Measurements from ENCODE around the gene DR1. TPM values are rescaled to one million over a fixed set of nuclear protein-coding genes. Genes with fewer than 3 reads are reported as not detected.

The DR1 gene
- total and polyA plus RNA-seq, 2 of the 13 experiments (the other 11 are each of a cell fraction or from before 2014, with no cell fraction given) = 17.8 to 42.3 TPM

DNA sequence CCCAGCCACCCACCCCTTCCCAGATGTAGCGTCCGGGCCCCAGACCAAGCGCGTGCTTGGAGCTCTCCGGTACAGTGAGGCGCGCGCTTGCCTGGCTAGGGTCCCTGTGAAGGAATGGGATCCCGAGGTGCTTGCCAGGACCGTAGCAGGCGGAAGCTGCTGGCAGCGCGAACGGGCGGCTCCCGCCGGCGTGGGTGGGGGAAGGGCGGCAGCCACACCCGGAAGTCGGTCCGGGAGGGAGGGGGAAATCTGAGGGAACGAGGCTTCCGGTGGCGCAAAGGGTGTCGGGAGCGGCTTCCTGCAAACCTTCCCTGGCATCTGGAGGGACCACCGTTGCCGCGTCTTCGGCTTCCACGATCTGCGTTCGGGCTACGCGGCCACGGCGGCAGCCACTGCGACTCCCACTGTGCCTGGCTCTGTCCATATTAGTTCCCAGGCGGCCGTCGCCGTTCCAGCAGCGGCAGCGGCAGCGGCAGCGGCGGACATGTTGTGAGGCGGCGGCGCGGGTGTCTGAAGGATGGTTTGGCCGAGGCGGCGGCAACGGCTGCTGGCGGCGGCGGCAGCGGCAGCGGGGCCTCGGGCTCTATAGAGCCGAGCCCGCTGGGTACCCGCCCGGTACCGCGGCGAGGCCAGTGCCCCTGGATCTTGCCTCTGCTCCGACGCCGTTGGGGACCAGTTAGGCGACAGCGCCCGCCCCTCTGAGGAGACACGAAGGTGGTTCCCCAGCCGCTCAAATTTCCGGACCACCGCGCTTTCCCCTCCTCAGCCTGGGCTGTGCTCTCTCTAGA lies at the start of gene DR1 (continued):
- TF ChIP-seq PCBP1 (IDR thresholded peaks at IDR 0.05; ENCODE audit: borderline replicate concordance, low read depth, low read length) = peak; percentile 77
- TF ChIP-seq, protein P1, sequence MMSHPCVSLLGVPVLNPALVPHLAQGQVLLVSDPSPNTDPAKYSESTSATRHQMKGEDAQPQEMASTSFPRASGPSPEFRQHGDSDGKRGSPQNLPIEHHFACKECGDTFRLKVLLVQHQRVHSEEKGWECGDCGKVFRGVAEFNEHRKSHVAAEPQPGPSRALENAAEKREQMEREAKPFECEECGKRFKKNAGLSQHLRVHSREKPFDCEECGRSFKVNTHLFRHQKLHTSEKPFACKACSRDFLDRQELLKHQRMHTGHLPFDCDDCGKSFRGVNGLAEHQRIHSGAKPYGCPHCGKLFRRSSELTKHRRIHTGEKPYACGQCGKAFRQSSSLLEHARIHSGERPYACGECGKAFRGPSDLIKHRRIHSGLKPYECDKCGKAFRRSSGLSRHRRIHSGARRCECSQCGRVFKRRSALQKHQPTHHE (CRISPR knock-in tag; IDR thresholded peaks at IDR 0.05; ENCODE audit: borderline replicate concordance) = no peak; the same call in 1 of the 2 replicates
- no peak for TF ChIP-seq ZFAT (CRISPR knock-in tag; conservative IDR thresholded peaks at IDR 0.05)
- TF ChIP-seq CTCF (CRISPR knock-in tag; IDR thresholded peaks at IDR 0.05) = no peak; the same call in 1 of the 2 replicates
- peak; percentile 92 for TF ChIP-seq ZNF292 (CRISPR knock-in tag; IDR thresholded peaks at IDR 0.05; ENCODE audit: borderline replicate concordance, low read depth)
- TF ChIP-seq, protein P2, sequence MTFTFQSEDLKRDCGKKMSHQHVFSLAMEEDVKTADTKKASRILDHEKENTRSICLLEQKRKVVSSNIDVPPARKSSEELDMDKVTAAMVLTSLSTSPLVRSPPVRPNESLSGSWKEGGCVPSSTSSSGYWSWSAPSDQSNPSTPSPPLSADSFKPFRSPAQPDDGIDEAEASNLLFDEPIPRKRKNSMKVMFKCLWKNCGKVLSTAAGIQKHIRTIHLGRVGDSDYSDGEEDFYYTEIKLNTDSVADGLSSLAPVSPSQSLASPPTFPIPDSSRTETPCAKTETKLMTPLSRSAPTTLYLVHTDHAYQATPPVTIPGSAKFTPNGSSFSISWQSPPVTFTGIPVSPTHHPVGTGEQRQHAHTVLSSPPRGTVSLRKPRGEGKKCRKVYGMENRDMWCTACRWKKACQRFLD (CRISPR knock-in tag; IDR thresholded peaks at IDR 0.05; ENCODE audit: borderline replicate concordance) = no peak
- no peak for TF ChIP-seq TCF7L2 (IDR thresholded peaks at IDR 0.05; ENCODE audit: low read depth, low read length)
- no peak for TF ChIP-seq E2F2 (CRISPR knock-in tag; IDR thresholded peaks at IDR 0.05; ENCODE audit: borderline replicate concordance)
- 0 out of 2 replicates have a peak, but pooled peaks have one; percentile 86 for TF ChIP-seq ZNF337 (CRISPR knock-in tag; IDR thresholded peaks at IDR 0.05; ENCODE audit: borderline replicate concordance, low read depth)
- TF ChIP-seq HOXD1 (CRISPR knock-in tag; IDR thresholded peaks at IDR 0.05) = peak; percentile 62; the same call in 1 of the 2 replicates
- TF ChIP-seq PPARG (CRISPR knock-in tag; conservative IDR thresholded peaks at IDR 0.05) = peak; percentile 81
- peak; percentile 59; the same call in 1 of the 2 replicates for TF ChIP-seq ZIK1 (CRISPR knock-in tag; IDR thresholded peaks at IDR 0.05; ENCODE audit: borderline replicate concordance, low read depth)
- peak; percentile 86 for TF ChIP-seq PHF21A (CRISPR knock-in tag; IDR thresholded peaks at IDR 0.05)
- peak; percentile 90 for TF ChIP-seq ZNF224 (CRISPR knock-in tag; IDR thresholded peaks at IDR 0.05)
- no peak for TF ChIP-seq MTERF4 (CRISPR knock-in tag; IDR thresholded peaks at IDR 0.05)
- TF ChIP-seq NFIC (IDR thresholded peaks at IDR 0.05; ENCODE audit: low read length) = 0 out of 2 replicates have a peak, but pooled peaks have one; percentile 46
- peak; percentile 84 to 92 for TF ChIP-seq HMGXB4 (CRISPR knock-in tag; IDR thresholded peaks at IDR 0.05; ENCODE audit: borderline replicate concordance in 1 of 2, low read depth in 1 of 2)
- TF ChIP-seq, protein P3, sequence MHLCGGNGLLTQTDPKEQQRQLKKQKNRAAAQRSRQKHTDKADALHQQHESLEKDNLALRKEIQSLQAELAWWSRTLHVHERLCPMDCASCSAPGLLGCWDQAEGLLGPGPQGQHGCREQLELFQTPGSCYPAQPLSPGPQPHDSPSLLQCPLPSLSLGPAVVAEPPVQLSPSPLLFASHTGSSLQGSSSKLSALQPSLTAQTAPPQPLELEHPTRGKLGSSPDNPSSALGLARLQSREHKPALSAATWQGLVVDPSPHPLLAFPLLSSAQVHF (CRISPR knock-in tag; IDR thresholded peaks at IDR 0.05) = peak; percentile 76; the same call in 1 of the 2 replicates

Data from HepG2 (cell line).